Medulla oblongata (tissue), 1 donor: ENCODE data around the gene DICER1.

Experiments used
- DNase-seq: peaks from one replicate; pipeline ENCODE4 v3.0.0-alpha.2; 2015; ENCODE audit errors: extremely low spot score

DICER1 gene

DNA sequence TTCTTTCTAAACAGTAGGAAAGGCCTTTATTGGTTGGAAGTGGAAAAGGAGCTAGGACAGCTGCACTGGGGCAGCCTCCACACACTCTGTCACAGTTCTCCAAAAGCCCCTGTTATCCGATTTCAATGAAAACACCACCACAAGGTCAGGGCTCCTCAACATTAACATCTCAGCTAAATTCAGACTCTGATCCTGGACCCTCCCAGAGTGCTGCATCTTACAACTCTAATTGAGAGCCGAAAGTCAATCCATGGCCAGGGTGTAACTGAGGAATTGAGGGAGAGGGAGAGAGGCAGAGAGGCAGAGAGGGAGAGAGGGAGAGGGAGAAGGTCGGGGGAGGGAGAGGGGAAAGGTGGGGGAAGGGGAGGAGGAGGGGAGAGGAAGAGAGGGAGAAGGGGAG is 32.1 kb downstream of the DICER1 start:
- DNase-seq = no peak

DNA sequence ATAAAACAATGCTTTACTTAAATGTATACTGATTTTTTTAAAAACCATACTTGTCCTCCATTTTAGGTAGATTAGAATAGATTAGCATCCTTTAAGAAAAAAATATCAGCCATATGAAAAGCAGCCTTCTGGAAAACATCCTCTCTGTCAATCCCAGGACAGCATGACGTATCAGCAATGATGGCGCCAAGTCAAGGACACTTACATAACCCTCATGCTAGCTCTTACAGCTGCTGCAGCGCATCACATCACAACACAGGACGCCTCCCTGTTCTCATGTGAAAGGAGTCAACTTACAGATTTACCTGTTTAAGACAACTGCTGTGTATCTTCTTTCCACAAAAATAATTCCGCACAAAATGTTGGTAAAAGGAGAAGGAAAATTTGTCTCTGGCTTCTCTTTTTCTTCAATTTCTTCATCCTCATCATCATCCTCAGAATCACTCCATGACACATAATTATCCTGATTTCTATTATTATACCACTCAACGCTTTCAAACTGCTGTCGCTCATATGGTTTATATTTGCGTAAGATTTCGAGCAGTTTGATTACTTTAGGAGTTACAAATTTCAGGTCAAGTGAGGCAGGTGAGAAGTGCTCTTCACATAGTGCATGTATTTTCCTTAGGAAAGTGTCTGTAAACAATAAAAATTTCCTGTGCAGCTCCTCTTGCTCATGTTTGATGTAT is 33.3 kb downstream of the DICER1 start:
- DNase-seq = no peak

DNA sequence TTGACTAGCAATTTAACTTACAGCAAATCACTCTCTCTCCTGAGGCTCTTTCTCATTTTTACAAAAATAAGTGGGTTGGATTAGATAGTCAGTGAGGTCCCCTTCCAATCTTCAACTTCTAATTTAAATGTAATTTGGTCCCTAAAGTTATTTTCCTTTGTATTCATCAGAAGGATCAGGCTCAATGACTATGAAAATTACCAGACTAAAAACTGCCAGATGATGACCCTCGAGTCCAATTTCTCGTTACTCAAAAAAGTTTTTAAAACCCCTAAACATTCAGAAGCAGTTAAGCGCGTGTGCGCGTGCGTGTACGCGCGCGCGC is 34.7 kb downstream of the DICER1 start:
- DNase-seq = no peak

DNA sequence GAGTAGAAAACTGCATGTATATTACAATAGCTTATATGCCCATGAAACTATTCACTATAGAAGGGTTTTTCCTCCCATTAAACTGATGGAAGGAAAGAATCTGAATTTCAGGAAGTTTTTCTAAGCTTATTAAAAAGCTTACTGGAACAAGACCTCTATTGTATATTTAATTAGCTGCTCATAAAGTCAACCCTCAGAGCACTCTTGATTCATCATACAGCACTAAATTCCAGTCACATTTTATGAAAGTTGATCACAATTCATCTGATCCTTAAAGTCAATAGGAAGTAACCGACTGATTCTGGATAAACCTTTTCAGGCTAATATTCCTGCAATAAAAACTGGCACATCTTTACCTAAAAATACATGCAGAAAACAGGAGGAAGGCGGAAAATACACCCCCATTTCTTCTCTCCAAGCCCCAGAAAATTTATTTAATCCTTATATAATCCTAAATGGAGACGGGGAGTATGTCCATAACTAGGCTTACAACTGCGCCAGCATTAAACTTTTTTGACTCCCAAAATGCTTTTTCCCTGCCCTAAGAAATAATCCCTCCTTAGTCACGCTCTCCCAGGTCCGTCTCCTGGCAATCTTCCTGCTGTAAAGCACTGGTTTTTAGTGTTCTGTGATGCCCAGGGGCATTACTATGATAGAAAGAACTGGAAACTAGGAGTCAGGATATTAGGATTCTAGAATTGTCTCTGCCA is 35.3 kb downstream of the DICER1 start:
- no peak for DNase-seq

DNA sequence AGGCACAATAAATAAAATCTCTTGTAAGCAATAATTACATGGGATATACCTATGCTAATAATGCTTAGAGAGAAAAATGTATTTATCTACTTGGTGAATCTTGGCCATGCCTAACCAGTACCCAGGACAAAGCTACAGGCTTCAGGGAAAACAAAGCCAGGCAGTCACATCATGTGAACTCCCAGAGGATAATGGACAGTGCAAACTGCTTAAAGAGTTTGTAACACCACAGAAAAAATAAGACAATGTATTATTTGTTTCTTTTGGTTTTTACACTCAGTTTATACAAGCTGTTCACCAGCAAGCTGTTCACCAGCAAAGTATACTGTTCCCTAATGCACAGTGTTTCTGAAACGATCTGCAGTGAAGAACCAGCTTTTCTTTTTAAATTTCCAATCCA is 38.0 kb downstream of the DICER1 start:
- peak; percentile 94 for DNase-seq

DNA sequence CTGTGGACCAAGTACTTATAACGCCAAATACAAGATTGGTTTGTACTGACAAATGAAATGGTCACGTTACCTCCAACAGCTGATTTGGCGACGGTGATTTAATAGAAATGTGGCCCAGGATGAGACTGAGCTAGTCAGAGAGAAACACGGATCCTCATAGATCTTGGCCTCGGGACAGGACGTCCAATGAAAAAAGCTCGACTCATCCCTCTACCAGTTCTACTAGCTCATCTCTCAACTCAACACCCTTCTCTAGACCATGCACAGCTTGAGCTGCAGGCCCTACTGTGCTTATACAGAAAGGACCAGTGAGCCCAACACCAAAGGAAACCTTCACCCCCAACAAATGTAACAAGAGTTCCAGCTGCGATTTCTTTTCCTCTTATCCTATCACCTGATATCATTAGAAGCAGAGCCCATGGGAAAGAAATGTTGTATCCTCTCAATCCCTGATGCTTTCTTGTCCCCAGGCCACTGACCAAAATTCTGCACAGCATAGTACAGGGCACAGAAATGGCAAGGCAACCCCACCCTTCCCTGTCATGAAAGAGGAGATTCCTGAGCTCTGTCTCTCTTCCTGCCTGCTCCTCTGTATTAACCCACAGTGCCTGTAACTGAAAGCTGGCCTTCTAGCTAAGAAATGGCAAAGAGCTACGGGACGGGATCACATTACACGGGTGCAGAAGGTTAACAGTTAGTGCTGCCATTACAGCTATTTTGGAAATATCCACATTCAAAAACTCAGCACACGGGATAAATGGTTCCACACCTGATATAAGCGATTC is 39.2 kb downstream of the DICER1 start:
- DNase-seq = no peak

DNA sequence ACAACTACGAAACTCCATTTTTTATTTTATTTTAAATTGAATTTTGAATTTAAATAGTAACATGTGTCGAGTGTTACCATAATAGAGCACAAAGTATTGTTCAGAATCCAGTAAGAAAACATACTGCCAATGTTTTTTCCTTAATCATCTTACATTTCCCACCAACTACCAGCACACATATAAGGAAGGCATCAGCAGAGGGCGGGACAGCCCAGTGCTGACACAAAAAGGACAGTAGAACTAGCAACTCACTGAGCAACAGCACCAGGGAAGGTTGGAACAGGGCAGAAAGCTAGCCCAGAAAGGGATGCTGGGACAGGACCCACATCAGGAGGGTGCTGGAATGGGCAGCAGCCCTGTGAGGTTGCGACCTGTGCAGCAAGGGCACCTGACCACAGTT is 43.9 kb downstream of the DICER1 start:
- no peak for DNase-seq

DNA sequence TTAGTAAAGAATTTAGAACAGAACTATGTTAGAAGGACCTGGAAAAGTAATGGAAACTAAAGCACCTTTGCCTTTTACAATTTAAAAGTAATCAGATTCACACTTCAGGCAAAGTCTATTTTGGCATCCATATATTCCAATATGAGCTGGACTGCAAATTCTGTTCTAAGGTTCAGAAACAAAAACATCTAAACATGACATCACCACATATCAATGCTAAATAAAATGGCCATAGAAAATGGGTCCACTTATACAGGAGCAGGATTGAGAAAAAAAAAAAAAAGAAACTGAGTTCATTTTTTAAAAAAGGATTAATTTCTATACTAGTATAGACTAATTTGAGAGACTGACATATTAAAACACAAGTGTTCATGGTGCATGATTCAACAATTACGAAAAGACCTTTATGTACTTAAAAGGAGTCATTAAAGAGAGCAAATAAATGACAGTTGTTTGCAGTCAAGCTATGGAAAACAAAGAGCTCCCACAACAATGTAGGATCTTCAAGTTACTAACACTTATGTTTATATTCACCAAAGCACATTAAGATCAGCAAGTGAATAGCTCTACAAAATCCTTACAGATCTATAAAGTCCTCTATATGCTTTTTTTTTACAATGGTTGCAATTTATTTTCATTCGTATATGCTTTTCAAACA is 45.7 kb downstream of the DICER1 start:
- no peak for DNase-seq

DNA sequence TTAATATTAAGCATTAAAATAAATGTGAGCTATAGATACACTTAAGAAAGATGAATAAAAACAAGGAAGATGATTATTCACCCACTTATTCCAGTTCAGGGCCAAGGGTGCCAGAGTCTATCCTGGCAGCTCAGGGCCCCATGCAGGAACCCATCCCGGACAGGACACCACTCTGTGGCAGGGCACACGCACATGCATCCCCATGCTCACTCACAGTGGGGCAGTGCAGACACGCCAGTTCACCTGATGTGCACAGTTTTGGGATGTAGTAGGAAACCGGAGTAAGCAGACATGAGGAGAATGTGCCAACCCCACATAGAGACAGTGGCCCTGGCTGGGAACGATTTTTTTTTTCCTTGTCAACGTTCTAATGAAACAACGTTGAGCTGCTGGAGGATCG is 47.2 kb downstream of the DICER1 start:
- DNase-seq = no peak

DNA sequence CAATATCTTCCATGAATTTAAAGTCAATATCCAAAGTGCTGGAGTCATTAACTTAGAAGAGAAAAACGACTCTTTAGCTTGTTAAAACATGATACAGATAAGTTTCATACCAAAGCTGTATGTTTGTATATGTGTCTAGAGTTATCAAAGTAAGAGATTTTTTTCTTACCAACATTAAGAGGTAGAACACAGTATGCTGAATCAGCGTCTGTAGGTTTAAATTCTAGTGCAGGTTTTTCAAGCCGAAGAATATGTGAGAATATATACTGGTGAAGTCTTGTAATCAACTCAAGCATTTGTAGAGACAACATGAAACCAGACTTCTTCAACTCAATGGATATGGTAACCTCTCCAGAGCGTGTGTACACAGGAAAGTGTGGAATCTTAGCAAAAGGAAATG is 49.6 kb downstream of the DICER1 start:
- DNase-seq = no peak

DNA sequence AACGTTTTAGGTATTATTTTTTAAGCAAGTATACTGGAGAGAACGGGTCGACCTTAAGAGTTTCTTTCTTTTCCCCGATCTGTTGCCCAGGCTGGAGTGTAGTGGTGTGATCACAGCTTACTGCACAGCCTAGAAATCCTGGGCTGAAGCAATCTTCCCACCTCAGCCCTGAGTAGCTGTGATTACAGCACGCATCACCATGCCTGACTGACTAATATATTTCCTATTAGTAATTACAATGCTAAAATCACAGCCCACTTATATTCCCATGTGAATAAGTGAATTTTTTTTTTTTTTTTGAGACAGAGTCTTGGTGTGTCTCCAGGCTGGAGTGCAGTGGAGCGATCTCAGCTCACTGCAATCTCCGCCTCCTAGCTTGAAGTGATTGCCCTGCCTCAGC is 50.4 kb downstream of the DICER1 start:
- no peak for DNase-seq

DNA sequence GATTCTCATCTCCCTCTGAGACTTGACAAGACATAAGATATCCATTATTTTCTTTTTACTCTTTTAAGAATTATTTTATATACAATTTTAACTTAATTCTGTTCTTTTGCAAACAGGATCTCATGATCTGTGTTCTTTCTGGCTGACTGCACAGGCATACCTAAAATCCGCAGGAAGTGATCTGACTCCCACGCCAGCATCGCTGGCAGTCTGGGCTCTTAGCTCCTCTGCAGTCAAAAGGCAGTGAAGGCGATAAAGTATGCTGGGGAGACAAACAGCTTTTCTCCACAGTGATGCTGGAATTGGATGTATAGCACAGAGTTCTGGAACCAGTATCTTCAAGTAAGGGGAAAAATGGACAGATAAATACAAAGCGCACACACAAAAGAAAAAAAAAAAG is 52.4 kb downstream of the DICER1 start:
- DNase-seq = no peak

DNA sequence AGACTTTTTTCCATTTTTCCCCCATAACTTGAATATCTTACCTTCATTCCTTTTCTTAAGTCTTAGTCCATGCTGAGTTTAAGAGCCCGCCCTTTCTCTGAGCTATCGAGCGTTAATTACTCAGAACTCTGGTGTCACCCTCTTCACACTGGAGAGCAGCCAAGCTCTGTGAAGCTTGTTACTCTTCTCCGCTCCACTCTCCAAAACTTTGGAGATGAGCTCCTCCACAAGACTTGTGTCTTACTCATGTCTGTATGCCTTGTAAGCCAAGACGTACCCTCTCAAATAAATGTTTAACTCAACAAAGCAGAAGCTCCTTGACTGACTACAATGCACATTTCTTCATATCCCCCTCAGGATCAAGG is 54.7 kb downstream of the DICER1 start:
- DNase-seq = no peak

DNA sequence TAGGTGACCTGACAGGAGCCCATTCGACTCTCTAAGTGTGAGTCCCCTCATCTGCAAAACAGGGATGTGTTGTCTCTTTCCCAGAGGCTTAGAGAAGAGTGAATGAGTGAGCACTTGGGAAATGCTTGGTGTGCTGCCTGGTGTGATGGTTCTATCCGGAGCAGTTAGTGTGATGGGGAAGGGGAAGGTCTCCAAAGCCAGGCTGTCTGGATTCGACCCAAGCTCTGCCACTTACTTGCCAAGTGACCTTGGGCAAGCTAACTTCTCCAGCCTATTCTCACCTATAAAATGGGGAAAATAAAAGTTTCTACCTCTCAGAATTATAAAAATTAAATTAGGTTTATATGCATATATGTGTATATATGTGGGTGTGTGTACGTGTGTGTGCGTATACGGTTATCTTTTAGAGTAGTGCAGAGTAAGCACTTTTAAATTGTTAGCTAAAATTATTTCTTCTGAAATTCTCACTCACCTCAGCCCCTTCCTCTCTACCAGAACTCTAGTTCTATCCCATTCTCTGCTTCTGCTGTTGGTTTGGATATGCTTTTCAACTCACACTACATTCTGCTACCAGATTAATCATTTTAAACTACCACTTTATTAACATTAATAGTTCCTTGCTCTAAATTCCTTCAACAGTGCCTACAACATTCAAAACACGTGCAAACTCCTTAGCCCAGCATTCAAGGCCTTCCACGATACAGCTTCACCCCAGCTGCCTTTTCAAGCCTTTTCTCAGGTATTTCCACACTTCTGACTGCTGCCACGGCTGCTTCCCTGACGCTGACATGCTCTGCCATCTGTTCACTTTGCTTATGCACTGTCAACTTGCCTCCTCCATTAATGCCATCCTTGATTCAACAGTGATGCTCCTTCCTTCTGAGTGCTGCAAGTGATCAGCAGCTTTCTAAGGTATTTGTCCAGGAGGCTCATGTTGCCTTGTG is 55.3 kb downstream of the DICER1 start:
- DNase-seq = no peak

DNA sequence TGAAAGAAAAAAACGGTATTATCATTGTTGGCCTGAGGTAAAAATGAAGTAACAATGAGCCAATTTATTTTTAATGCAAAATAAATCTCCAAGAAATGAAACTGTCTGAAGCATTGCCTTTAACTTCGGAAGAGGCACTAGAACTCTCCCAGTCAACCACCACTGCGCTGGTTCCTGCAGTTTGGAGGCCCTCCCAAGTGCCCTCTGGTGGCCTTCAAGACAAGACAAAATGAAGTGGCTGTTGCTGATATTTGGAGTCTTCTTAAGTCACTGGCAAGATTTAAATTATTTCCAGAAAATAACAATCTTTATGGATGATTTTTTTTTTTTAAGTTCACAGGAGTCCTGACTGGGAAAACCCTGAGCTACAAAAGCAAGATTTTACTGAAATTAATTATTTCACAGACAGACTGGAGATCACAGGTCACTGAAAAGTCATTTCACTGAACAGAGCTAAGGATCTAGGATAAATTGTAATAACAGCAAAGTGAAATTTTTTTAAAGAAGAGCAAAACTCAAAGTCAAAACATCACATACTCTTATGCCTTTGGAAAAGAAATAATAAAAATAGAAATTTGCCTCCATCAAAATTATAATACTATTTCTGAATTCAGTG is 58.2 kb downstream of the DICER1 start:
- peak; percentile 83 for DNase-seq

DNA sequence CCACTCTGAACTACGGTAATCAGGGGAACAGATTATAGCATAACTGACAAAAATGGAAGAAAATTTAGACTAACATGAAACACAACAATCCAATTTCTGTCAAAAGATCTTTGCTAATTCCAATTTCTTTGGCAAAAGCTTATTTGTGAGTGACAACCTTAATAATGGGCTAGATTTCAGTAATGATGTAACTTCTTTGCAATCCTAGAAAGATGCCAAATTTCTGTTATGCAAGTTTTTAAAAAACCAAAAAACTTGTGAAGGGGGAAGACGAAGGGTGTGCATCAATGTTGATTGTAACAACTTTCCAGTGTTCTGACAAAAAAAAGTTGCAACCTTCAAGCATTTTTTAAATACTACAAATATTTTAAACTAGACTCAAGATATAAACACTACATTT is 59.9 kb downstream of the DICER1 start:
- no peak for DNase-seq

DNA sequence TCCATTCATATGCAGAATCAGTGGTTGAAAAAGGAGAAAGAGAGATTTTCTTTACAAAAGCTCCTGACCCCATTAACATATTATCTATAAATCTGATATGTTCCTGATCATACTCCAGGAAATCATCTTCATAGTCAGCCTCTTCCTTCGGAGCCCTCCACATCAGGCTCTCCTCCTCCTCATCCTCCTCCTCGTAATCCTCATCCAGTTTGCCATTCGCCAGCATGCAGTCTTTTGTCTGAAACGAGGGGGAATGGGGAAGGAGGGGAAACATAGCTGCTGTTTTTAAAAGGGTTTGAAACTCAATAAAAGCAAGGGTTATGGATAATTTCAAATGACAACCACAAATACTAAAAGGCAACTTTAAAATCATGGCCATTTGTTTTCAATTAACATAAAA is 60.9 kb downstream of the DICER1 start:
- DNase-seq = no peak

DNA sequence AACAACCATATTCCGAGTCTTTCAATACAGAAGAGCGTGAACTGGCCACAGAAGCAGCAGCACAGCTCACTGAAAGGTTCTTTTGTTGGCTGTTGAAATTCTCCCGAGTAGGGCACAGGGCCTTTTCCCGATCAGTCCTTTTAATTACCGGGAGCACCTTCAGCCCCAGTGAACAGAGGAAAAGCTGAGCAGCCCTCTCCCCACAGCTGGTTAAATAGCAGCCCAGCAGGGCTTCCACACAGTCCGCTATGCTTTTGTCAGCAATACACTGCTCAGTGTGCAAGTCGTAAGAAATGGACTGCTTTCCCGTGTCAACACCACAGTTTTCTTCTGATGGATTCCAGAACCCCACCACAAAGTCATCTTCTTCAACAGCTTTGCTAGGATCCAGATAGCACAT is 61.3 kb downstream of the DICER1 start:
- DNase-seq = peak; percentile 62

DNA sequence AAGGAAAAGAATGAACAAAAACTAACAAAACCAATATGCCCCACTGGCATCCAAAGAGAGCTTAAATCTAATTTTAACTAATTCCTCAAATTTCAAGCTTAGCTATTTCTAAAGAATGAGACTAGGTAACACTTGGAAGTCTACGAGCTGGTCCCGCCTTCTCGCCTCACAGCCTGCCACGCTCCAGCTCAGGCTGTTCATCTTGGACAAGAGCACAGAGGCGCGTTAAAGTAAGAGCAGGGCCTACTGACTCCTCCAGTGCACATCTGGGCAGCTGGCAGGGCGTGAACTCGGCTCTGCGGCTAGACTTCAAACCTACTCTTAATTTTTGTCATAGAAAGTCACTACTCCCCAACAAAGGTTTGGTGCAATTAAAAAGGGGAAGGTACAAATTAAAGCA is 64.6 kb downstream of the DICER1 start:
- DNase-seq = no peak

DNA sequence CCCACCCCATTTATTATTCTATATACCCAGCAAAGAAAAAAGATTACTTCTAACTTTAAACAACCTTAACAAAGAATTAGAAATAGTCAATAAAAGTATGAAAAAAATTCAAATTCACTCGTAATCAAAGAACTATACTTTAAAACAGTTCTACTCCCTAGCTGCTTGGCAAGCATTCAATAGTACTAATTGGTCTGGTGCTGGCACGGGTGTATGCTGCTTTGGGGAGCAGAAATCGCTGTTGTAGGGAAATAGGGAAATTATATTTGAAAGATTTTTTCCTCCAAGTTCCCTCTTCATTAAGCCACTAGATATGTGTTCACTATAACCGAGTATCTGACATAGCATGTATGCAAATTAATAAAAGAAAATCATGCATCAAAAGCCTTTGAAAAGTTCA is 65.7 kb downstream of the DICER1 start:
- no peak for DNase-seq

DNA sequence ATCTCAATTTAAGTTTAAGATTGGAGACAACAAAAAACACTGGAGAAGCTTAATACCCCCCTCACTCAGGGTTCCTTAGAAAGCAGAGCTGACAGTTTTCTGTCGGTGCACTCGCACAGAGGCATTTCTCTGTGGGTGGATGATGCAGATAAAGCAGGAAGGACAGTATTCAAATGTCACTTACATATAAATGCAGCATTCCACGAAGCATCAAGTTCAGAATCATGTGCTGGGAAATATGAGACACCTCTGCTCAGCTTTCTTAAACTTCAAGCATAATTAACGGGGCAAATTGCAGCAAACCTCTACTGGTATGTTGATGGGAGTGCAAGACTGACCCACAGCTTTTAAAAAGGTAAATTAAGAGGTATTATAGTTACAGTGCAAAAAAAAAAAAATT is 68.7 kb downstream of the DICER1 start:
- no peak for DNase-seq
